IMR-90 (cell line): ENCODE data around the gene GABPA. TPM values are rescaled to one million over a fixed set of nuclear protein-coding genes. Genes with fewer than 3 reads are reported as not detected.

Experiments
- ATAC-seq: fragments of 200-7000 bp; cut with Tn5 transposase; 2 replicates; pipeline ENCODE4 v1.9.1; 2020; ENCODE audit warnings: low read depth, mild to moderate bottlenecking, moderate library complexity
- BruUV-seq: library from RNA; stranded (reverse); fragments of 400-500 nt; replicated peaks from 2 replicates; lab custom pipeline; 2021; lab: Mats Ljungman, UMichigan
- CTCF ChIA-PET: fragments of 300-600 bp; formaldehyde crosslinking; extraction: SDS; loops from one replicate; lab custom pipeline; 2021; ENCODE audit warnings: antibody characterized with exemption; lab: Yijun Ruan, JAX
- POLR2A ChIA-PET: fragments of 300-600 bp; sonication (Branson Sonifier 250); formaldehyde crosslinking; loops from one replicate; lab custom pipeline; 2022; ENCODE audit warnings: antibody characterized with exemption; ENCODE audit not compliant: unreplicated experiment; lab: Charles Lee
- DNase-seq: peaks from one replicate; pipeline ENCODE4 v3.0.0; 2013
- H2AFZ ChIP-seq: replicated peaks from 2 replicates; pipeline ENCODE3; 2013; ENCODE audit warnings: low read length, mild to moderate bottlenecking; ENCODE audit not compliant: poor library complexity
- H2AK5ac ChIP-seq: 2 replicates; pipeline ENCODE4 v1.6.1; 2013; ENCODE audit warnings: low read depth, low read length, inconsistent platforms
- H2AK9ac ChIP-seq: replicated peaks from 2 replicates; pipeline ENCODE3; 2013; ENCODE audit warnings: mild to moderate bottlenecking, low read depth, low read length, moderate library complexity; ENCODE audit not compliant: poor library complexity
- H2BK120ac ChIP-seq: 2 replicates; pipeline ENCODE4 v1.6.1; 2013; ENCODE audit warnings: low read depth, low read length, inconsistent platforms
- H2BK15ac ChIP-seq: 3 replicates; pipeline ENCODE4 v1.6.1; 2013; ENCODE audit warnings: low read depth, low read length, inconsistent platforms
- H2BK20ac ChIP-seq: 2 replicates; pipeline ENCODE4 v1.6.1; 2013; ENCODE audit warnings: low read depth, mild to moderate bottlenecking, inconsistent platforms, low read length, moderate library complexity
- H2BK5ac ChIP-seq: 2 replicates; pipeline ENCODE4 v1.6.1; 2013; ENCODE audit warnings: mild to moderate bottlenecking, low read depth, low read length, inconsistent platforms; ENCODE audit not compliant: poor library complexity, severe bottlenecking
- H3K14ac ChIP-seq: replicated peaks from 2 replicates; pipeline ENCODE4 v1.6.1; 2013; ENCODE audit warnings: low read depth, low read length, inconsistent platforms
- H3K18ac ChIP-seq: 2 replicates; pipeline ENCODE4 v1.6.1; 2013; ENCODE audit warnings: low read depth, low read length, control low read depth
- H3K23ac ChIP-seq: 2 replicates; pipeline ENCODE4 v1.6.1; 2013; ENCODE audit warnings: low read depth, low read length, inconsistent platforms
- H3K27ac ChIP-seq: 2 replicates; pipeline ENCODE4 v1.5.1; 2013; ENCODE audit warnings: mild to moderate bottlenecking, control low read depth, low read length; ENCODE audit not compliant: insufficient read depth
- H3K27me3 ChIP-seq: 2 replicates; pipeline ENCODE4 v1.6.1; 2013; ENCODE audit warnings: low read length; ENCODE audit not compliant: control insufficient read depth, insufficient read depth
- H3K36me3 ChIP-seq: 2 replicates; pipeline ENCODE4 v1.6.1; 2013; ENCODE audit warnings: low read length, mixed read lengths; ENCODE audit not compliant: control insufficient read depth, insufficient read depth
- H3K4ac ChIP-seq: 2 replicates; pipeline ENCODE4 v1.6.1; 2013; ENCODE audit warnings: low read depth, low read length, inconsistent platforms
- H3K4me1 ChIP-seq: 2 replicates; pipeline ENCODE4 v1.6.1; 2013; ENCODE audit warnings: low read length, mixed read lengths; ENCODE audit not compliant: control insufficient read depth, insufficient read depth
- H3K4me2 ChIP-seq: 2 replicates; pipeline ENCODE4 v1.6.1; 2013; ENCODE audit warnings: low read depth, mild to moderate bottlenecking, control low read depth, low read length, moderate library complexity
- H3K4me3 ChIP-seq: 2 replicates; pipeline ENCODE4 v1.5.1; 2013; ENCODE audit warnings: low read depth, mild to moderate bottlenecking, control low read depth, low read length, moderate library complexity; ENCODE audit not compliant: insufficient read depth
- H3K56ac ChIP-seq: 2 replicates; pipeline ENCODE4 v1.6.1; 2013; ENCODE audit warnings: low read length, inconsistent platforms; ENCODE audit not compliant: insufficient read depth; ENCODE audit errors: extremely low read depth
- H3K79me1 ChIP-seq, 2 experiments: 2 replicates each; pipeline ENCODE4 v1.6.1; 2013; ENCODE audit warnings: low read length in 2 of 2, inconsistent platforms in 1 of 2, low read depth in 1 of 2
- H3K9ac ChIP-seq: 2 replicates; pipeline ENCODE4 v1.6.1; 2013; ENCODE audit warnings: low read depth, low read length, control low read depth
- H3K9me1 ChIP-seq: 2 replicates; pipeline ENCODE4 v1.6.1; 2013; ENCODE audit warnings: low read length, inconsistent platforms; ENCODE audit not compliant: insufficient read depth
- H3K9me3 ChIP-seq: 2 replicates; pipeline ENCODE4 v1.6.1; 2013; ENCODE audit warnings: low read length; ENCODE audit not compliant: control insufficient read depth, insufficient read depth
- H4K20me1 ChIP-seq: 2 replicates; pipeline ENCODE4 v1.6.1; 2013; ENCODE audit warnings: low read length, inconsistent platforms; ENCODE audit not compliant: insufficient read depth
- H4K5ac ChIP-seq: 2 replicates; pipeline ENCODE4 v1.6.1; 2013; ENCODE audit warnings: mild to moderate bottlenecking, low read depth, low read length, control low read depth
- H4K8ac ChIP-seq, 2 experiments: 2 replicates each; pipeline ENCODE4 v1.6.1; 2013; ENCODE audit warnings: low read depth in 2 of 2, low read length in 2 of 2, control low read depth in 1 of 2, inconsistent platforms in 1 of 2
- H4K91ac ChIP-seq: 2 replicates; pipeline ENCODE4 v1.6.1; 2013; ENCODE audit warnings: low read depth, low read length, inconsistent platforms; ENCODE audit not compliant: insufficient read depth
- BHLHE40 ChIP-seq: fragments of 150-350 bp; IDR thresholded peaks from 2 replicates; pipeline ENCODE4 v1.6.1; 2016; ENCODE audit warnings: mild to moderate bottlenecking, low read depth, low read length
- CHD1 ChIP-seq: IDR thresholded peaks from 2 replicates; pipeline ENCODE4 v1.6.1; 2012; ENCODE audit warnings: low read depth, low read length, improper control_type of control experiment
- FOS ChIP-seq: fragments of 150-350 bp; IDR thresholded peaks from 2 replicates; pipeline ENCODE4 v1.6.1; 2016; ENCODE audit warnings: low read depth, low read length
- MAFK ChIP-seq: IDR thresholded peaks from 2 replicates; pipeline ENCODE4 v1.6.1; 2012; ENCODE audit warnings: low read depth, low read length, improper control_type of control experiment
- MAZ ChIP-seq: IDR thresholded peaks from 2 replicates; pipeline ENCODE4 v1.6.1; 2012; ENCODE audit warnings: low read depth, mild to moderate bottlenecking, low read length, improper control_type of control experiment, moderate library complexity, borderline replicate concordance
- MXI1 ChIP-seq: IDR thresholded peaks from 2 replicates; pipeline ENCODE4 v1.6.1; 2012; ENCODE audit warnings: low read depth, mild to moderate bottlenecking, low read length, moderate library complexity, borderline replicate concordance
- NFE2L2 ChIP-seq: fragments of 150-350 bp; IDR thresholded peaks from 2 replicates; pipeline ENCODE4 v1.6.1; 2016; ENCODE audit warnings: low read depth, mild to moderate bottlenecking, low read length
- POLR2A ChIP-seq: IDR thresholded peaks from 2 replicates; pipeline ENCODE4 v1.6.1; 2012; ENCODE audit warnings: mild to moderate bottlenecking, low read depth, low read length
- RCOR1 ChIP-seq: IDR thresholded peaks from 2 replicates; pipeline ENCODE4 v1.6.1; 2012; ENCODE audit warnings: mild to moderate bottlenecking, low read length, improper control_type of control experiment; ENCODE audit not compliant: insufficient replicate concordance
- RFX5 ChIP-seq: IDR thresholded peaks from 2 replicates; pipeline ENCODE4 v1.8.0; 2012; ENCODE audit warnings: low read depth, mild to moderate bottlenecking, low read length, moderate library complexity
- SMC3 ChIP-seq: fragments of 150-350 bp; IDR thresholded peaks from 2 replicates; pipeline ENCODE4 v1.6.1; 2016; ENCODE audit warnings: low read depth, mild to moderate bottlenecking, antibody characterized with exemption, low read length, moderate library complexity
- WGBS, 2 experiments: methylation state at CpG; one replicate each; pipeline versions ENCODE4 v1.1.5 to v1.1.7; 2013; ENCODE audit warnings: missing lambda C conversion rate in 2 of 2; ENCODE audit not compliant: insufficient read length in 1 of 2; ENCODE audit errors: extremely low coverage in 2 of 2; 5-methylcytosine and 5-hydroxymethylcytosine counted together
- dilution Hi-C: fragments of 300-500 bp; cut with HindIII; formaldehyde crosslinking; loops from one replicate; pipeline ENCODE4 v1.14.3; 2018; ENCODE audit warnings: low sequenced_read_pairs; ENCODE audit not compliant: unreplicated experiment
- in situ Hi-C: fragments of 300-500 bp; cut with MboI; formaldehyde crosslinking; loops from 3 replicates; pipeline ENCODE4 v1.14.3; 2019; ENCODE audit warnings: low sequenced_read_pairs, inconsistent platforms, mixed read lengths
- intact Hi-C: fragments of 100-400 bp; cut with micrococcal nuclease; formaldehyde crosslinking; loops from 2 replicates; pipeline ENCODE4 v1.10.0; 2022
- polyA plus RNA-seq, 3 experiments: library from polyadenylated mRNA; depleted of rRNA; stranded (reverse); fragments of >200 nt; gene quantifications; 2 replicates each; pipeline ENCODE4 v1.2.3, GENCODE V29; 2012; ENCODE audit warnings: low replicate concordance in 1 of 3
- total RNA-seq: library from RNA; depleted of rRNA; stranded (reverse); fragments of >200 nt; gene quantifications from 2 replicates; pipeline ENCODE4 v1.2.3, GENCODE V29; 2012
- TF ChIP-seq, protein P1 (sequence below): fragments of 150-350 bp; IDR thresholded peaks from 2 replicates; pipeline ENCODE4 v1.6.1; 2017; ENCODE audit warnings: mild to moderate bottlenecking, antibody characterized with exemption, low read length, low read depth
- TF ChIP-seq, protein P2 (sequence below): conservative IDR thresholded peaks from 2 replicates; pipeline ENCODE4 v1.5.1; 2012; ENCODE audit warnings: mild to moderate bottlenecking, low read depth, low read length, improper control_type of control experiment

GABPA gene
- total and polyA plus RNA-seq, 2 of the 4 experiments (the other 2 are of a cell fraction), result 9.0 to 17.0 TPM

DNA sequence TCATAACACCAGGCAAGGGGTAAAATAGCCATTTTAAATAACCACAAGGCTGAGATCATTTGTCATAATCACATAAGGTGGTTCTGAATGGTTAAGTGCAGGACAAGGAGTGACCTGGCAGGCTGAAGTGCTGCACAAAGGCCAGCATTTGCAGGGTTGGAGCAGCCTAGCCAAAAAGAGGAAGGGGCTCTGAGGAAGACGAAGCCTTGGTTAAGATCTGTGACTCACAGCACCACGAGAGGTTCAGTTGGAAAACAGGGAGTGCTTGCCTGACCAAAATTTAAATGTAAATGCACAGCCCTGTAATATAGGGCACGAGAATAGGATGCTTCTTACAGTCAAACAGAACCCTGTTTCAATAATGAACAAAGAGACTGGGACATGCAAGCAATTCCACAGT lies 12.1 kb upstream of the GABPA start:
- Histone ChIP-seq H2BK15ac (no peak overlapping the region), H2BK120ac (no peak overlapping the region), H2BK20ac (no peak overlapping the region), H3K27me3 (no peaks in the 10 kb centered on the region), H3K18ac (no peak overlapping the region), H2BK5ac (no peak overlapping the region), H3K9ac (no peak overlapping the region), H3K56ac (no peak overlapping the region), H4K91ac (no peak overlapping the region), H3K4me2 (no peak overlapping the region), H2AK9ac (no peak overlapping the region), H4K8ac (no peak overlapping the region), H3K14ac (no peak overlapping the region), H3K9me1 (0 out of 2 replicates have a peak, but pooled peaks cover 4% of the 10 kb centered on the region), H3K27ac (no peak overlapping the region), H3K79me1 (0 out of 4 replicates have a peak, but pooled peaks cover 0 to 4% of the 10 kb centered on the region in 2 experiments), H2AFZ (no peak overlapping the region), H3K23ac (no peak overlapping the region), H4K5ac (no peak overlapping the region), H3K4me1 (no peaks in the 10 kb centered on the region), H2AK5ac (no peak overlapping the region), H3K4me3 (no peak overlapping the region), H3K4ac (no peak overlapping the region), H4K20me1 (no peaks in the 10 kb centered on the region; the same call in 1 of the 2 replicates), H3K9me3 (no peaks in the 10 kb centered on the region), H3K36me3 (peaks cover 28% of the 10 kb centered on the region)
- 100% methylated on average over 1 of the region's 3 CpGs; no CpG with 5 or more reads in 1 of the 2 experiments for WGBS, 2 experiments
- ChIA-PET CTCF (no interaction called here), POLR2A (no interaction called here)
- ATAC-seq (no peak), DNase-seq (no peak)
- intact Hi-C loops, result no loop called here
- in situ Hi-C loops, result no loop called here
- BruUV-seq, result no TSS peak
- TF ChIP-seq RCOR1 (no peak), NFE2L2 (no peak), POLR2A (no peak), RFX5 (no peak), MAZ (no peak), BHLHE40 (no peak), CHD1 (no peak), MXI1 (no peak), MAFK (no peak), FOS (no peak), SMC3 (no peak)
- TF ChIP-seq, protein P1, sequence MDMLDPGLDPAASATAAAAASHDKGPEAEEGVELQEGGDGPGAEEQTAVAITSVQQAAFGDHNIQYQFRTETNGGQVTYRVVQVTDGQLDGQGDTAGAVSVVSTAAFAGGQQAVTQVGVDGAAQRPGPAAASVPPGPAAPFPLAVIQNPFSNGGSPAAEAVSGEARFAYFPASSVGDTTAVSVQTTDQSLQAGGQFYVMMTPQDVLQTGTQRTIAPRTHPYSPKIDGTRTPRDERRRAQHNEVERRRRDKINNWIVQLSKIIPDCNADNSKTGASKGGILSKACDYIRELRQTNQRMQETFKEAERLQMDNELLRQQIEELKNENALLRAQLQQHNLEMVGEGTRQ, result no peak
- TF ChIP-seq, protein P2, sequence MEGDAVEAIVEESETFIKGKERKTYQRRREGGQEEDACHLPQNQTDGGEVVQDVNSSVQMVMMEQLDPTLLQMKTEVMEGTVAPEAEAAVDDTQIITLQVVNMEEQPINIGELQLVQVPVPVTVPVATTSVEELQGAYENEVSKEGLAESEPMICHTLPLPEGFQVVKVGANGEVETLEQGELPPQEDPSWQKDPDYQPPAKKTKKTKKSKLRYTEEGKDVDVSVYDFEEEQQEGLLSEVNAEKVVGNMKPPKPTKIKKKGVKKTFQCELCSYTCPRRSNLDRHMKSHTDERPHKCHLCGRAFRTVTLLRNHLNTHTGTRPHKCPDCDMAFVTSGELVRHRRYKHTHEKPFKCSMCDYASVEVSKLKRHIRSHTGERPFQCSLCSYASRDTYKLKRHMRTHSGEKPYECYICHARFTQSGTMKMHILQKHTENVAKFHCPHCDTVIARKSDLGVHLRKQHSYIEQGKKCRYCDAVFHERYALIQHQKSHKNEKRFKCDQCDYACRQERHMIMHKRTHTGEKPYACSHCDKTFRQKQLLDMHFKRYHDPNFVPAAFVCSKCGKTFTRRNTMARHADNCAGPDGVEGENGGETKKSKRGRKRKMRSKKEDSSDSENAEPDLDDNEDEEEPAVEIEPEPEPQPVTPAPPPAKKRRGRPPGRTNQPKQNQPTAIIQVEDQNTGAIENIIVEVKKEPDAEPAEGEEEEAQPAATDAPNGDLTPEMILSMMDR, result no peak
- dilution Hi-C loops, result no loop called here
